Activated CD4-positive, alpha-beta T cell treated with anti-CD3 and anti-CD28 coated beads, Interleukin-2, amount 50 U/mL, for 16 hours (primary cell): ENCODE data around the gene CUX1.
"Not testable (repeated sequence)": the region's sequence is repeated elsewhere in the genome, so short reads cannot be mapped to it uniquely, and the experiment has no call there.

Source experiments
- DNase-seq: peaks from one replicate; pipeline ENCODE4 v3.0.0-alpha.2; 2020

Gene CUX1

DNA sequence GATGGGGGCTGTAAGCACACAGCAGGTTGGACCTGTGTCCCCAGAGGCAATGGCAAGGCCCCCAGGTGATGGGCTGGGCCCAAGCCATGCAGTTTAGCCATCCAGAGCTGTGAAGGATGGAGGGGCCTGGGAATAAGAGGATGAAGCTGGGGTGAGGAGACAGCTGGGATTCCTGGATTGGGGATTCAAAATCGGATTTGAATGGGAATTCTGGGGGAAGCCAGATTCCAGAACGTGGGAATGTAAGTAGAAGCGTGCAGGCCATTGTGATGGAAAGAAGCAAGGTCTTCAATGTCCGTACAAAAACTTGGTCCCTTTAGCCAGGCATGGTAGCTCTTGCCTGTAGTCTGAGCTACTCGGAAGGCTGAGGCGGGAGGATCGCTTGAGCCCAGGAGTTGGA, 479.1 kb downstream of the CUX1 start:
- DNase-seq = no peak

DNA sequence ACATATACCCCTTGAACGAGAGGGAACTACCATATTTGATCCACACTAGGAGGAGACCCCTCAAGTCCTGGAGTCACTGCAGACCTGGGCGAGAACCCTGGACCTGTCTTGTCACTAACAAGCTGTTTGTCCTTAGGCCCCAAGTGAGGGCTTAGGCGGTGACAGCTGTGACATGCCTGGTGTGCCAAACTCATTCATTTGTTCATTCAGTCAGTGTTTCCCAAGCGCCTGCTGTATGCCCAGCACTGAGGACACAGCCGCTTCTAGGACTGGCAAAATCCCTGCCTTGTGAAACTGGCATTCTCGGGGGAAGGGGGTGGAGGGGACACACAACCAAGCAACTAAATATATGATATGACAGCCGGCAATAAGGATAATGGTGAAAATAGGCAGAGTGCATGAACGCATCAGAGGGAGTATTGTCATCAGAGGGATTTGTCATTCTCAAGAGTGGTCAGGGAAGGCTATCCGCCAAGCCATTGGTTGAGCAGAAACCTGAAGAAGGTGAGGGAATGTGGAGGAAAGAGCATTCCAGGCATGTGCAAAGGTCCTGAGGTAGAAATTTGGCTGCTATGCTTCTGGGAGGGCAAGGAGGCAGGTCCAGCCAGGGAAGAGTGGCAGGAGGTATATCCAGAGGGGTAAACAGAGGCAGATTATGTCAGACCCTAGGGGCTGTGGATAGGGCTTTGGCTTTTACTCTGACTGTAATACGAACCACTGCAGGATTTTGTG, 480.2 kb downstream of the CUX1 start:
- DNase-seq = no peak

DNA sequence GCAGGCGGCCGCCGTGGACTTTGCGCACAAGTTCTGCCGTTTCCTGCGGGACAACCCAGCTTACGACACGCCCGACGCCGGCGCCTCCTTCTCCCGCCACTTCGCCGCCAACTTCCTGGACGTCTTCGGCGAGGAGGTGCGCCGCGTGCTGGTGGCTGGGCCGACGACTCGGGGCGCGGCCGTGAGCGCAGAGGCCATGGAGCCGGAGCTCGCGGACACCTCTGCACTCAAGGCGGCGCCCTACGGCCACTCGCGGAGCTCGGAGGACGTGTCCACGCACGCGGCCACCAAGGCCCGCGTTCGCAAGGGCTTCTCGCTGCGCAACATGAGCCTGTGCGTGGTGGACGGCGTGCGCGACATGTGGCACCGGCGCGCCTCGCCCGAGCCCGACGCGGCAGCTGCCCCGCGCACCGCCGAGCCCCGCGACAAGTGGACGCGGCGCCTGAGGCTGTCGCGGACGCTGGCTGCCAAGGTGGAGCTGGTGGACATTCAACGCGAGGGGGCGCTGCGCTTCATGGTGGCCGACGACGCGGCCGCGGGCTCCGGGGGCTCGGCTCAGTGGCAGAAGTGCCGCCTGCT, 483.3 kb downstream of the CUX1 start:
- DNase-seq = no peak

DNA sequence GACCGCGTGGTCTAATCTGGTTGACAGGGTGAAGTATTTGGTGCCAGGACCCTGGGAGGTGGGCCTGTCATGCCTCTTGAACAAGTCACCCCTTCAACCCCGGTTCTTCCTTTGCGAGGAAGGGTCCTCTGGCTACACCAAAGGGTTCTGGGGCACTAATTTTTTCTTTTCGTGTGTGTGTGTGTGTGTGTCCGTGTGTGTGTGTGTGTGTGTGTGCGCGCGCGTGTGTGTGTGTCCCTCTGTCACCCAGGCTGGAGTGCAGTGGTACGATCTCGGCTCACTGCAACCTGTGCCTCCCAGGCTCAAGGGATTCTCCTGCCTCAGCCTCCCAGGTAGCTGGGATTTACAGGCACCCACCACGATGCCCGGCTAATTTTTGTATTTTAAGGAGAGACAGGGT, 483.9 kb downstream of the CUX1 start:
- DNase-seq = not testable (repeated sequence)

DNA sequence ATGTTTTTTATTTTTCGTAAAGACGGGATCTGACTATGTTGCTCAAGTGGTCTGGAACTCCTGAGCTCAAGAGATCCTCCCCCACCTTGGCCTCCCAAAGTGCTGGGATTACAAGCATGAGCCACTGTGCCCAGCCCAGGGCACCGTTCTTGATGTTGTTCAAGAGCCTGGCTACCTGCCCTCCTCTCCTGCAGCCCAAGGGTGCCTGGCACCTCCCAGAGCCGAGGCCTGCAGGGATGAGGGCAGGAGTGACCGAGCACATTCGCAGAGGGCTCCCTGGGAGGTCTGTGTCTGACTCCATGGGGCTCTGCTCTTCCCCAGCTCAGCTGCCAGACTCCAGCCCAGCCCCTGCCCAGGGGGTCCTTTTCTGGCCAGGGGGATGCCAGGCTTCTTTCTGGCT, 484.6 kb downstream of the CUX1 start:
- DNase-seq = no peak

DNA sequence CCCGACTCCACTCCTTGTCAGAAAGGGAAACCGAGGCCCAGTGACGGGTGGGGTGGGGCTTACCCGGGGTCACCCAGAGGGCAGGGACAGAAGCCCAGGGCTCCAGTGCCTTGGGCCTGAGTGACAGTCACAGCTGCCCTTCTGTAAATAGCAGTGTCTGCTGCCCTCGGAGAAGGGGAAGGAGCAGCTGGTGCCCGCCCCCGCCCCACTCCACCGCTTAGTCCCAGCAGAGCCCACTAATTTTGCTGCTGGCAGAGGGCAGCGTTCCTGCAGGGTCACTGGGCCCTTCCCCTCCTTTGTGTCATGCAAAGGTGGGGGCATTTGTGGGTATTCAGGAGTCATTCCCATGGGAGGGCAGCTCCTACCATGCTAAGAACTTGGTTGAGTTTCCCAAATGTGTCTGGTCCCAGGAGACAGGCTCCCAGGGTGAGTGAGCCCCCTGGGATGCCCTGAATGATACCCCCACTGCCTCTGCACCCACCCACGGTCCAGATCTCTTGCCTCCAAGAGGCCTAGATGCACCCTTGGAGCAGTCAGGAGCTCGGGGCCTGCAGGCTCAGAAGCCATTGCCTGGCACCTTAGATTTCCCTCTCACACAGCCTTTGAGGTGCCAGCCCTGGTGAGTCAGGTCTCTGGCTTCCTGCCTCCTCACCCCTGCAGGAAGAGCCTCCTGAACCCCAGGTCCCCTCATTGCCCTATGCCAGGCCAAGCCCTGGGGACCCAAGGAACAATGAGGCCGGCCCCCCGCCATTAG, 486.4 kb downstream of the CUX1 start:
- DNase-seq = no peak

DNA sequence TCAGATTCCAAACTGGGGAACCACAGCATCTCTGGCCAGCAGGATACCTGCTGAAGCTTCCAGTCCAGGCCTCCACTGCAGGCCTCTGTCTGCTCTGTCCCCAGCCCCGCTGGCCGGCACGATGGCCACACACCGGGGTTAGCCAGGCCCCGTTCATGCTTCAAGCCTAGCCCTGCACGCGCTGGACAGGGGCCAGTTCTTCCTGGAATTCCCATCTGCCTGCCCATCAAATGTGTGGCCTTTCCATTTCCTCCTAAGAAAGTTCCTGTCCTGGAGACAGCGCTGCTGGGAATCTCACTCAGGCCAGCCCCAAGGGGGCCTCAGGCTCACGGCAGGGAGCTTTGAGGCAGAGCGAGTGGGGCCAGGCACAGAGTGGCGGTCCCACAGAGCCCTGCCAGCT, 487.2 kb downstream of the CUX1 start:
- DNase-seq = no peak

DNA sequence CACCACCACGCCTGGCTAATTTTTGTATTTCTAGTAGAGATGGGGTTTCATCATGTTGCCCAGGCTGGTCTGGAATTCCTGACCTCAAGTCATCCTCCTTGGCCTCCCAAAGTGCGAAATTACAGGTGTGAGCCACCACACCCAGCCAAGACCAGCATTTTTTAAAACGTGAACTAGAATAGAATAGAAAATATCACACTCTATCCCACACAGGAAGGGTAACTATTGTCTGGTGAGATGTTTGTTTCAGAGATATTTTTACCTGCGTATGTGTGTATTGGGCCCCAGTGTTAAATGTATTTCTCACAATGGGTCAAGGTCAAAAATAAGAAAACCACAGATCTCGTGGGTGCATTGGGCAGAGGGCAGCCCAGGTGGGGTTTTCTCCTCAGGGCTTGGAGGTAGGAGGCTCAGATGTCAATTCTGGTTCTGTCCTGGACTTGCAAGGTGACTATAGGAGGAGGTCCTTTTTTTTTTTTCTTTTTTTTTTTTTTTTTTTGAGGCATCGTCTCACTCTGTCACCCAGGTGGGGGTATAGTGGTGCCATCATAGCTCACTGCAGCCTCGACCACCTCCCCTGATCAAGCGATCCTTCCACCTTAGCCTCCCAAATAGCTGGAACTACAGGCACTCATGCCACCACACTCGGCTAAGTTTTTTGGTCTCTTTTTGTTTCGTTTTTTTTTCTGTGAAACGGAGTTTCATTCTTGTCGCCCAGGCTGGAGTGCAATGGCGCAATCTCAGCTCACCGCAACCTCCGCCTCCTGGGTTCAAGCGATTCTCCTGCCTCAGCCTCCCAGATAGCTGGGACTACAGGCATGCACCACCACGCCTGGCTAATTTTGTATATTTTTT, 488.2 kb downstream of the CUX1 start:
- DNase-seq = no peak

DNA sequence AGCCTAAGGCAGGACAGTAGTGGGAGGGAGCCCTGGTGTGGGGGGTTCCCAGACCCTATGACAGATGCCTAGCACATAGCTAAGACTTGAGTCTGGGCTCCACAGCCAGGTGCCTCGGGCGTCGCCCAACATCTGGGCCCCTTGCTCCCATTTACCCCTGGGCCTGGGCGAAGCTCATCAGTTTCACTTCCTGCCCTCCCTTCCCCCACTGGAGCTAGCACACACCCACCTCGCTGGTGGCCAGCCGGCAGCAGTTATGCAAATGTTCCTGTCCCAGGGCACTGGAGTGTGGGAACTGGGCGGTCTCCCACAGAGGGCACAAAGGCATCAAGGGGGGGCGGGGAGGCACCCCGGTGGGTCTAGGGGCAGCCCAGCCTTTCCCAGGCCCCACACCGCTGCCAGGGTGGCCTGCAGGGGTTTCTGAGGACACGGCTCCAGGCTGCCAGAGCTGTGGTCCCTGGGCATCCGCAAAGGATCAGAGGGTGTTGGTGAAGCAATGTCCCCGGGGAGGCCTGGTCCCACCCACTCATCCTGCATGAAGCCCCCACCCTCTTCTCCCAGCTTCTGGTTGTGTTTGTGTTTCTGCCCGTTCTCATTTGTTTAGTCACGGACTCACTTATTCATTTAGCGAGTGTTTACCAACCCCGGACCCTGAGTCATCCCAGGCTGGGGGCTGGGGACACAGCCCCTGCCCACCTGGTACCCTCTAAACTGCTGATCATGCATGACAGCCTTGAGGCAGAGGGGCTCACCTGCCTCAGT, 489.7 kb downstream of the CUX1 start:
- DNase-seq = peak; percentile 72

DNA sequence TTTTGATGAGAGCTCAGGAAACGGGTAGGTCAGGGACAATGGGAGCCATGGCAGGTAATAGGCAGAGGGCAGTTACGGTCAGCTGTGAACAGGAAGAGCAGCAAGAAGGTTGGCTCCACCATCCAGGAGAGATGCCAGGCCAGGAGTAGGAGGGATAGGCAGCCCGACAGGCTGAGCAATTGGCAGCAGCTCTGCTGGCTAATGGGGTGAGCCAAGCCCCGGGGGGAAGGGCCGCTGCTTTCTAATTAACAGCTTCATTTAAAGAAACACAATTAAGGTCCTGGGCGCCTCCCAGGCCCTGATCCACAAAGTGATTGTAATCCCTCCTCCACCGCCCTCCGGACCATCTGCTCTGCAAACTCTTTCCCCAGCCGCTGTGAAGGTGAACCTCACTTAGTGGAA, 493.0 kb downstream of the CUX1 start:
- no peak for DNase-seq

DNA sequence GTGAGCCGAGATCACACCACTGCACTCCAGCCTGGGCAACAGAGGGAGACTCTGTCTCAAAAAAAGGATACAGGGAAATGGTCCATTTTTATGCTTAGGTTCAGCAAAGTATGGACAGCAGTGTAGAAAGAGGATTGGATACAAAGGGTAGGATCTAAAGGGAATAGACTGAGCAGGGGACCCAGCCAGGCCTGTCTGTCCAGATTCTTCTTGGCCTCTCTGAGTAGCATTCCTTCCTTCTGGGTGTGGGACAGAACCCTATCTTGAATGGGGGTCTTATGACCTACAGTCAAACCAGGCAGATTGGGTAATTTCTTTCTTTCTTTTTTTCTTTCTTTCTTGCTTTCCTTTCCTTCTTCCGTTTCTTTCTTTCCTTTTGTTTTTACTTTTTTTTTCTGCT, 494.9 kb downstream of the CUX1 start:
- no peak for DNase-seq

DNA sequence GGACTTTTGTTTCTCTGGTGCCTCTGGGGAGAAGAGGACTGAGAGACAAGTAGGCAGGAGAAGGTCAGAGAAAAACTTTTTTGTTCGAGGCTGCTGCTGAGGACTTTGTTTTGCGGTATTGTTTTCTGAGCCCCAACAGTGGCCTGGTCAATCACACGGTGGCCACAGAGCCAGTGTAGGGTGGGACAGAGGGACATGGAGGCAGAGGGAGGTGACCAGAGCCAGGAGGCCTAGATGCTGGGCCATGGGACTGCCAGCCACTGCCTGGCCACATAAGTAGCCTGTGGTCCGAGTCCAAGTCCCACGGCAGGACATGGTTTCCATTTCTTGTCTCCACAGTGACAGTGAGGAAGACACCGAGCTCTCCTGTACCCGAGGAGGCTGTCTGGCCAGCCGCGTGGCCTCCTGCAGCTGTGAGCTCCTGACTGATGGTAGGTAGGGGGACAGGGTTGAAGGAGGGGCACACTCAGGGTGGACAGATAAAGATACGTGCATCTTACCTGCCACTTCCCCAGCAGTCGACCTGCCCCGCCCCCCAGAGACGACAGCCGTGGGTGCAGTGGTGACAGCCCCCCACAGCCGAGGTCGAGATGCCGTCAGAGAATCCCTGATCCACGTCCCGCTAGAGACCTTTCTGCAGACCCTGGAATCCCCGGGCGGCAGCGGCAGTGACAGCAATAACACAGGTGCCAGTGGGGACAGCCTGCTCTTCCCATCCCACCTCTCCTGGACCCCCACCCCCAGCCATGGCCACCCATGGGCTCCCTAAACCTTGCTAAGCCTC, 496.8 kb downstream of the CUX1 start:
- no peak for DNase-seq

DNA sequence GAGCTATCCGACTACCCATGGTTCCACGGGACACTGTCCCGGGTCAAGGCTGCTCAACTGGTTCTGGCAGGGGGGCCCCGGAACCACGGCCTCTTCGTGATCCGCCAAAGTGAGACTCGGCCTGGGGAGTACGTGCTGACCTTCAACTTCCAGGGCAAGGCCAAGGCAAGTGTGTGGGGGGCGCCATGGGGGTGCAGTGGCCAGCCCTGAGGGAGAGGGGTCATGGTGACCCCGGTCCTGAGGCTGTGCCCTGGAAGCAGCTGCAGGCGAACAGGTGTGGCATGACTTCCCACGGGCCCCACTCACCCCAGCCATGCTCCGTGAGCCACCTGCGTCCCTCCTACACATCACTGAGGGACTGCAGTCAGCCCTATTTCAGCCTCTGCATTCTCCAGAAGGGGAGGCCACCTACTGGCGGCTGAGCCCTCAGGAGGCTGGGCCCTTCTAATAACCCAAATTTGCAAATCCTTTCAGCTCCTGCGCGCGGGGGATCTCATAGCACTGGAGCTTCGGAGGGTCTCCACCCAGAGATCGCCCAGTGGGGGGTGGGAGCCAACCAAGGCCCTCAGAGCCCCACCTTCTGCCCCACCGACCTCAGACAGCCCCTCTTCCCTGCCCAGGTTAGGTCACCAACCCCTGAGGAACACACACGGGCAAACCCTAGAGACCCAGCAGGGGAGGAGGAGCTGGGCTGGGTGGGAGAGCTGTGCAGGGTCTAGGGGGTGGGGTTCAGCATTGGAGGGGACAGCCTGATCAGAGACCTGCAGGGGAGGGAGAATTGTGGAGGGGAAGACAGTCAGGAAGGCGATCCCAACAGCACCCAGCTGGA, 500.0 kb downstream of the CUX1 start:
- DNase-seq = no peak

DNA sequence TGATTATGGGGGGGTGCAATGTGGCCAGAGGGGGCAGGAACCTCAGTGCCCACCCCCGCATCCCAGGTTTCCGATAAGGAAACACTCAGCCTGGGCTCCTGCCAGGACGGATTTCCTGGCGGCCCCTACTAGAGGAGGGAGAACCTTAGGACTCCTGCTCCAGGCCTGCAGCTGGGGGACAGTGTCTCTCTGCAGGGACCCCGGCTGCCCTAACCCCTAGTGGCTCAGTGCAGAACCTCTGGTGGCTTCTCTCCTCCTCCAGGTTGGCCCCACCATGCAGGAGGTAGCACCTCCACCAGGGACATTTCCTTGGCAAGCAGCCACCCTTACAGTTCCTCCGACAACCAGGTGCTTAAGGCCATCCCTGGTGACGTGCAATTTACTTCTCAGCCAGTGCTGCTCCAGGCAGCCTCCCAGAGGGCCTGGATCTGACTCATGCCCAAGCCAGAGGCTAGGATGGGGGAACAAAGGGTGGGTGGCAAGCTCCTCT, 501.1 kb downstream of the CUX1 start:
- no peak for DNase-seq

DNA sequence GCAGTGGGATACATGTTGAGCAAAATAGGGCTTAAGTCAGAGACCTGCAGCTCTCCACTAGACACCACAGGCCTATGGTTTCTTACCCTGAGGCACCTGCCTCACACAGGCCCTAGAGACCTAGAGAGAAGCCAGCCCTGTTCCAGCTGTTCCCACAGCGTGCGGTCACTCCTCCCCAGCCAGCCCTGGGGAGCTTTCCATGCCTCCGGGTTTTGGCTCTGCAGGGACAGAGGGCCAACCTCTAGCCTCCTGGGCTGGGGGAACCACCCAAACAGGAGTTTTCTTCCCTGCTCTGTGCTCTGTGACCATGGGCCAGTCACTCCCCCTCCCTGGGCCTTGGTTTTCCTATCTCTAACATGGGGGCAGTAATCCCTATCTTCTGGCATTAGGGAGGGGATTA, 502.2 kb downstream of the CUX1 start:
- no peak for DNase-seq

DNA sequence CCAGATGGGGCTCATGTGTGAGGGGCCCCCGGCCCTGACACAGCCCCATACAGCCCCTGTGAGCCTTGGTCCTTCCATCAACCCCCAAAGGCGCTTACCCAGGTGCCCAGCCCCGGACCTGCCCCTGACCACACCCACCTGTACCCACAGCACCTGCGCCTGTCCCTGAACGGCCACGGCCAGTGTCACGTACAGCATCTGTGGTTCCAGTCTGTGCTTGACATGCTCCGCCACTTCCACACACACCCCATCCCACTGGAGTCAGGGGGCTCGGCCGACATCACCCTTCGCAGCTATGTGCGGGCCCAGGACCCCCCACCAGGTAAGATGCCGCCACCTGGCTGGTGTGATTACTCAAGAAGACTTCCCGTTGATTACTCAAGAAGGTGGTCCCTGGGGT, 502.8 kb downstream of the CUX1 start:
- DNase-seq = no peak

DNA sequence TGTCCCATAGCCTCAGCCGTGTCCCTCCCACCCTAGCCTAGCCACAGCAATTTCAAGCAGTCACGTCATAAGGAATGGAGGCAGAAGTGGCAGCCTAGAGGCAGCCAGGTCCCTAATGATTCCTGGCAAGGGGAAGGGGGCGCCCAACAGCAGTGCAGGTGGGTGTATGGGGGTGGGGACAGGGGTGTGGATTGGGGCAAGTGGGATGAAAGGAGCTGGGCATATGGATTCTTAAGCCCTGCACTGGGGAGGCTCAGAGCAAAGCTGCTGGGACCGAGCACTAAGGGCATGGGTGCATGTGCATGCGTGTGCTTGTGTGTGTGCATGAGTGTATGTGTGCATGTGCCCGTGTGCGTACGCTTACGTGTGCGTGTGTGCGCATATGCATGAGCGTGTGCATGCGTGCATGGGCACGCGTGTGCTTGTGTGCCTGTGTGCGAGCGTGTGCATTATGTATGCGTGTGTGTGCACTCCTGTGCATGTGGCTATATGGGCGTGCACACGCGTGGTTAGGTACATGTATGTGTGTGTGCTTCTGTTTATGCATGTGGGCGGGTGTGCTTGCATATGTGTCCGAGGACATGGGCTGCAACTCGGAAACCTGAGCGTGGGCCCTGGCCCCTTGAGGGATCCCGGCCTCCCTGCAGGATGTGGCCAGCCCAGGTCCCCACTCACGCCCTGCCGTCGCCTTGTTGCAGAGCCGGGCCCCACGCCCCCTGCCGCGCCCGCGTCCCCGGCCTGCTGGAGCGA, 503.4 kb downstream of the CUX1 start:
- no peak for DNase-seq

DNA sequence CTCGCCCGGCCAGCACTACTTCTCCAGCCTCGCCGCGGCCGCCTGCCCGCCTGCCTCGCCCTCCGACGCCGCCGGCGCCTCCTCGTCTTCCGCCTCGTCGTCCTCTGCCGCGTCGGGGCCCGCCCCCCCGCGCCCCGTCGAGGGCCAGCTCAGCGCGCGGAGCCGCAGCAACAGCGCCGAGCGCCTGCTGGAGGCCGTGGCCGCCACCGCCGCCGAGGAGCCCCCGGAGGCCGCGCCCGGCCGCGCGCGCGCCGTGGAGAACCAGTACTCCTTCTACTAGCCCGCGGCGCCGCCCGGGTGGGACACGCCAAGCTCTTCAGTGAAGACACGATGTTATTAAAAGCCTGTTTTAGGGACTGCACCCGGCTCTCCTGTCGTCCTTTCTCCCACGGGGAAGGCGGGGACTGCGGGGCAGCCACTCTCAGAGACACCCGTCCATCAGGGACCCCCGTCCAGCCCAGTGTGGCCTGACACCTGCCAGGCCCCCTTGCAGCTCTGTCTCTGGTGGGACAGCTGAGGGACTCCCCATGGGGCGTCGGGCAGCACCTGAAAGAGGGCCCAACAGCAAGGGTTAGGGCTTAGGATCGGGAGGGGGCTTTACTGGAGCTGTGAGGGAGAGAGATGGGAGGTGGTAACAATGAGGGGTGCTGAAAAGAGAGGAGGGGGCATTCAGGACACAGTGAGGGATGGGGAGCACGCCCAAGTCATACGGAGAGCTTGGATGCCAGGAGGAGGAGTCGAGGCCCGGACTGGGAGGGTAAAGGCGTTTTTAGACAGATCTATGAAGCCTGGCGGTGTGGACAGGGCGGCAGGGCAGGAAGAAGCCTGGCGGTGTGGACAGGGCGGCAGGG, 504.1 kb downstream of the CUX1 start:
- no peak for DNase-seq

DNA sequence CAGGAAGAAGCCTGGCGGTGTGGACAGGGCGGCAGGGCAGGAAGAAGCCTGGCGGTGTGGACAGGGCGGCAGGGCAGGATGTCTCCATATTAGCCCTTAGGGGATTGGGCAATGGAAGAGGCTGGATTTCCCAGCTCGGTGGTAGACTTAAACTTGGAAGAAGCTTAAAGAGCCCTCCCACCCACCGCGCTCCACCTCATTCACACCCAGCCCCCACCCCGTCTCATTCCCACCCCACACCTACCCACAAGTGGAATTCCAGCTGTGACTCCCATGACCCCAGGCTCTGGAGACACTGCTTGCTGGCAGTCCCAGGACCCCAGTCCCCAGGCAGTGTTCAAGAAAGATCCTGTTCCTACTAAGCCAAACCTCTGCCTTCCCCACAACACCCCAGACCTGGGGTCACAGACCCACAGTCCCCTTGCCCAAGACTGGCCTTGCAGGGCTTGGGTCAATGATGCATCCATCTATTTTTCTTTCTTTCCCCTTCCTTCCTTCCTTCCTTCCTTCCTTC, 504.8 kb downstream of the CUX1 start:
- DNase-seq = no peak
